NK-92 treated with Interleukin-12 subunit alpha and Interleukin-12 subunit beta, amount 100 ng/mL, for 24 hours (cell line): ENCODE results near the gene AVL9.
A peak's percentile ranks its signal among the peaks of the same experiment; 100 is the strongest.
"Not testable (repeated sequence)": the region's sequence is repeated elsewhere in the genome, so short reads cannot be mapped to it uniquely, and the experiment has no call there.

Experiments used
- DNase-seq: peaks from one replicate; lab custom pipeline; 2025; lab: John Stamatoyannopoulos, UW

AVL9 gene

GRCh38 chr7:32496052-32496813 is 944 bp downstream of the AVL9 start:
- DNase-seq: no peak

DNA sequence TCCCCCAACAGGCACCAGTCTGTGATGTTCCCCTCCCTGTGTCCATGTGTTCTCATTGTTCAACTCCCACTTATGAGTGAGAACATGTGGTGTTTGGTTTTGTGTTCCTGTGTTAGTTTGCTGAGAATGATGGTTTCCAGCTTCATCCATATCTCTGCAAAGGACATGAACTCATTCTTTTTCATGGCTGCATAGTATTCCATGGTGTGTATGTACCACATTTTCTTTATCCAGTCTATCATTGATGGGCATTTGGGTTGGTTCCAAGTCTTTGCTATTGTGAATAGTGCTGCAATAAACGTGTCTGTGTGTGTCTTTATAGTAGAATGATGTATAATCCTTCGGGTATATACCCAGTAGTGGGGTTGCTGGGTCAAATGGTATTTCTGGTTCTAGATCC is 4.5 kb downstream of the AVL9 start:
- DNase-seq: not testable (repeated sequence)

- not testable (repeated sequence) for DNase-seq
These were observed 4.9 kb downstream of the AVL9 start for GRCh38 chr7:32500216-32500615.

DNA sequence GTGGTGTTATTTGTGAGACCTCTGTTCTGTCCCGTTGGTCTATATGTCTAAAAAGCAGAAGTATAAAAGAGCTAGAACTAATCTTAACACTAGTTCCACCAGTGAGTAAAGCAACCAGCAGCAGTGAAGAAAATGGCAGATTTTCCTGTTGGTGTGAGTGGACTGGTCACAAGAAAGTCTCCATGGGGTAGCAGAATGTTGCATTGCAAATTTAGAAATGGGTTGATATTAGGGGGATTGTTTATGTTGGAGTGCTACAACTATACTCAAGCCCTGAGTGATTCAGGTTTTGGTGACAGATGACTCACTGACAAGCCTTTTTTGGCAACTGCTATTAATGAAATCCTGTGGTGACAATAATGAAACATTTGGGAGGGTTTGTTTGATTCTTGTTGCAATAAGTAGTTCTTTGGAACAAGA is 5.6 kb downstream of the AVL9 start:
- DNase-seq: no peak

- no peak for DNase-seq
These were observed 6.2 kb downstream of the AVL9 start for GRCh38 chr7:32501522-32501921.

- DNase-seq: no peak
These were observed 7.4 kb downstream of the AVL9 start for GRCh38 chr7:32502728-32503127.

DNA sequence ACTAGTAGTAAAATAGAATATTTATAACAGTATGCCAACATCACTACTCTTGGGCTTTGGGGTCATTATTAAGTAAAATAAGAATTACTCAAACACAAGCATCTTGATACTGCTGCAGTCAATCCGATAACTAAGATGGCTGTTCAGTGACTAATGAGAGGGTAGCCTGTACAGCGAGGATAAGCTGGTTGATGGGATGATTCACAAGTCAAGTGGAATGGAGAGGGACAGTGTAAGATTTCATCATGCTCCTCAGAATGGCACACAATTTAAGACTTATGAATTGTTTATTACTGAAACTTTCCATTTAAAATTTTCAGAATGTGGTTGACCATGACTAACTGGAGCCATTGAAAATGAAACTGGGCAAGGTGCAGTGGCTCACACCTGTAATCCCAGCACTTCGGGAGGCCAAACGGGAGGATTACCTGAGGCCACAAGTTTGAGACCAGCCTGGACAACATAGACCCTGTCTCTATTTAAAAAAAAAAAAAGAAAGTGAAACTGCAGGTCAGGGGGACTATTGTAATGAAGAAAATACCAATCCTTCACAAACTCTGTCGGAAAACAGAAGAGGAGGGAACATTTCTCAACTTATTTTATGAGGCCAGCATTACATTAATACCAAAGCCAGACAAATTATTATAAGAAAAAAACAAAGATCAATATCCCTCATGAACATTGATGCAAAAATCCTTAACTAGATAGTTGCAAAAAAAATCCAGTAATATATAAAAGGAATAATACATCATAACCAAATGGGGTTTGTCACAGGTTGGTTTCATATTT is 11.2 kb downstream of the AVL9 start:
- DNase-seq: peak; percentile 8

- DNase-seq: no peak
These were observed 12.1 kb downstream of the AVL9 start for GRCh38 chr7:32507414-32507813.

DNA sequence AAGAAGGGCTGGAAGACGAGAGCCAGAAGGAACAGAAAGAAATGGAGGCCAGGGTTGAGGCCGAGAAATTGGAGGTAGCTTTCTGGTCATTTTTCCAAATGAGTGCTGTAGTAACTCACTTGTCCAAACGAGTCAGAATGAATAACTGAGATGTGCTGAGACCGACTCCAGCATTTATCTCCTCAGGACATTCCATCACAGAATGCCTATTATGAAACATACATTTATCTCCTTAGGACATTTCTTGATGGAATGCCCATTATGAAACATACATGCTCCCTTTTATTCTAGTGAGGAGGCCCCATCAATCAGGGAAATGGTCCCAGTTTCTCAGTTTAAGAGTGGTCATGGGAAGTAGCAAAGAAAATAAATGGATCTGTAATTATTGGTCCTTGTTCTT is 16.5 kb downstream of the AVL9 start:
- DNase-seq: no peak

- no peak for DNase-seq
These were observed 17.9 kb downstream of the AVL9 start for GRCh38 chr7:32513210-32513609.

- DNase-seq: no peak
These were observed 20.7 kb downstream of the AVL9 start for GRCh38 chr7:32515890-32516550.

DNA sequence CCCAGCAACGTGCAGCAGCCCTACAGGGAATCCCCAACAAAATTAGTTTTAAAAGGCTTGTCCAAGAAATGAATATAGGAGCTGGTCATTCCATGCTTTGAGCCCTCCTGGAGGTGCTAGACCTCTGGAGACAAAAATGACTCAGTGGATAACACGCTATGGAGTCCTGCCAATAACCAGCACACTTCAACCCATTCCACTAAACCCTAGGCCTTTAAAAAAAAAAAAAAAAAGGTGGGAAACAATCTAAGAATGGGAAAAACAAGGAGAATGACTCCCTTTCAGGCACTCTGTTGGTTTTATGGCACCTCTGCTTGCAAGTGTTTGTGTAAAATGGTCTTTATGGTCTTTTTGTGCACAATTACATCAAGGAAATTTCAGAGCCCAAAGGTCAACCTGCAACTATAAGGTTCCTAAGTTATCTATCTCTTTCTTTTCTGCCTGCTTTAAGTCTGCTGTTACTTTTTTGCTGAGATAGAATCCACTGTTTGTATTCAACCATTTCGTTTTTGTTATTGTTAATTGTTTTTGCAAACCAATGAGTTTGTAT is 21.3 kb downstream of the AVL9 start:
- no peak for DNase-seq

DNA sequence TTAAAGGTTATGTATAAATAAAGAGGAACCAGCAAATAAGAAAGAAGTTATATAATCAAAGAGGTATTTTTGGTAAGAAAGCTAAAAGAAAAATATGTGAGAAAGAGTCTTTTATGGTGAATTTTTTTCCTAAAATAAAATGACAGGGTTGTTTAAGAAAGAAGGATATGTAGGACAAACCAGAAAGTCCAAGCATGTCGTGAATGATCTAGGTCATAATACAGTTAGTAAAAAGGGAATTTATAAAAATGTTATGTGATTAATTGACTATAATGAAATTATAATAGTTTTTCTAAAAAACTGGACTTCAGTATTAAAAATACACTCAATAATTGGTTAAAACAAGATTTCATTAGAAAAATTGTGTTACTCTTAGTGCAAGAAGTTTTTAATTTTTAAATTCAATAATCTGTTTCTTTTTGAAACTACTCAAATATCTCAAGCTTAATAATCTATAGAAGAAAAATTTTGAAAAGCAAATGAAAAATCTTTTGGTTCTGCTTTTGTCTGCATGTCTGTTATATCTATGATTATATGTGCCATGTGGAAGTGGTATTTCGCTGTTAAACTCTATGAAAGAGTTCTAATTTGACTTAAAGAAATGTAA is 23.3 kb downstream of the AVL9 start:
- no peak for DNase-seq

GRCh38 chr7:32519763-32520162 is 24.5 kb downstream of the AVL9 start:
- no peak for DNase-seq

DNA sequence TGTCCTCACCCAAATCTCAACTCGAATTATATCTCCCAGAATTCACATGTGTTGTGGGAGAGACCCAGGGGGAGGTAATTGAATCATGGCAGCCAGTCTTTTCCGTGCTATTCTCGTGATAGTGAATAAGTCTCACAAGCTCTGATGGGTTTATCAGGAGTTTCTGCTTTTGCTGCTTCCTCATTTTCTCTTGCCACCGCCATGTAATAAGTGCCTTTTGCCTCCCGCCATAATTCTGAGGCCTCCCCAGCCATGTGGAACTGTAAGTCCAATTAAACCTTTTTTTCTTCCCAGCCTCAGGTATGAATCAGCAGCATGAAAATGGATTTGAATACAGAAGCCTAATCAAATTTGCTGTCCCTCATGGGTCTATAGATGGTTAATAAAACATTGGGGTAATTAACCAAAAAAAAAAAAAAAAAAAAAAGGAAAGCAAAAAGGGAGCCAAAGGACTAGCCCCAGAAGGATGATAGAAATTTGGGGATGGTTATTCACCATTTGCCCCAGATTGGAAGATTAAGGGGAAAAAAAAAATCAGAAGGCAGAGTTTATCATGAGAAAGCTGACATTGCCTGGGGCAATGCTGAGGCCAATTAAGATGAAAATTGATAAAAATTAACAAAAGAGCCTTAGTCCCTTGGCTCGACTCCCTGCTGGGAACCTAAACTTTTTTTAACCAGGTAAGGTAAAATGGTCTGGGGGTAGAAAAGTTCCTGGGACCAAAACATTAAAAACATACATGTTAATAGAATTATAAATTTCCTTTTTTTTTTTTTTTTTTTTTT is 27.6 kb downstream of the AVL9 start:
- no peak for DNase-seq

DNA sequence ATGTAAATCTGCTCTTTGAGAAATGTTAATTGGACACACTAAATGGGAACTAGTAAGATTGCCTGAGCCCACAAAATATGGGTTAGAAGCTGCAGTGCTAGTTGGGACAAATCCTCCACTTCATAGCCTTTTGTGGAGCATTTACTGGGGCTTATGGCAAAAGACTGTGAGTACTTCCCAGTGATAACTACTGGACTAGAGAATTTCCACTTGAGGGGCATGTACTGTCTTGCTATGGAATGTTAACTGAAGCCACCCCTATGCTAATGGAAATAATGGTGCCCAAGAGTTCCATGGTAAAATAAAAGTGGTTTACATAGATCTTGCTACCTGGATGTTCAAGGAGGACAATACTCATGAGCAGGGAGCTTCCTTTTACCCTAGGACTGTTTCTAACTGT is 29.3 kb downstream of the AVL9 start:
- no peak for DNase-seq

GRCh38 chr7:32525839-32526238 is 30.6 kb downstream of the AVL9 start:
- no peak for DNase-seq

DNA sequence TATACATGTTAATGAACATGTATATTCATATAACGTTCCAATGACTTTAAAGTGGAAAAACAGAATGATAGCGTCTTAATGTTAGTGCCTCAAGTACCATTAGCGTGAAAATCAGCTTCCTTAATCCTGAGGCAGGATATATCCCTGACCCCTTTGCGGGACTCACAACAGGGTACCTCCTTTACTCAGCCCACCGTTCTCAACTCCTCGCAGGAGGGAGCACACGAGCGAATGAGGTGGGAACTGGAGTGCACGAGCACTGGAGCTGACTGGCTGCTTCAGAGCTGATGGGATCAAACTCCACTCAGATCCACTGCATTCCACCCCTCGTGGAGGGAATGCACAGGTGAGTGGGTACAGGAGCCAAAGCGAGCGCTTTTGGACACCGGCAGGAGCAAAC is 36.1 kb downstream of the AVL9 start:
- DNase-seq: no peak

- DNase-seq: no peak
These were observed 36.8 kb downstream of the AVL9 start for GRCh38 chr7:32532086-32532485.

DNA sequence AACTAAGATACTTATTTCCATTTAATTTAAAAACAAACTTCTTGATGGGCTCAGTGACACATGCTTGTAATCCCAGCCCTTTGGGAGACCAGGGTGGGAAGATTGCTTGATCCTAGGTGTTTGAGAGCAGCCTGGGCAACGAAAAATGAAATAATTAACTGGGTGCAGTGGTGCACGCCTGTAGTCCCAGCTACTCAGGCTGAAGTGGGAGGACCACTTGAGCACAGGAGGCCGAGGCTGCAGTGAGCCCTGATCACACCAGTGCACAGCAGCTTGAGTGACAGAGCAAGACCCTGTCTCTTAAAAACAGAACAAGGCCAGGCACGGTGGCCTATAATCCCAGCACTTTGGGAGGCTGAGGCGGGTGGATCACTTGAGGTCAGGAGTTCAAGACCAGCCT is 37.4 kb downstream of the AVL9 start:
- no peak for DNase-seq

DNA sequence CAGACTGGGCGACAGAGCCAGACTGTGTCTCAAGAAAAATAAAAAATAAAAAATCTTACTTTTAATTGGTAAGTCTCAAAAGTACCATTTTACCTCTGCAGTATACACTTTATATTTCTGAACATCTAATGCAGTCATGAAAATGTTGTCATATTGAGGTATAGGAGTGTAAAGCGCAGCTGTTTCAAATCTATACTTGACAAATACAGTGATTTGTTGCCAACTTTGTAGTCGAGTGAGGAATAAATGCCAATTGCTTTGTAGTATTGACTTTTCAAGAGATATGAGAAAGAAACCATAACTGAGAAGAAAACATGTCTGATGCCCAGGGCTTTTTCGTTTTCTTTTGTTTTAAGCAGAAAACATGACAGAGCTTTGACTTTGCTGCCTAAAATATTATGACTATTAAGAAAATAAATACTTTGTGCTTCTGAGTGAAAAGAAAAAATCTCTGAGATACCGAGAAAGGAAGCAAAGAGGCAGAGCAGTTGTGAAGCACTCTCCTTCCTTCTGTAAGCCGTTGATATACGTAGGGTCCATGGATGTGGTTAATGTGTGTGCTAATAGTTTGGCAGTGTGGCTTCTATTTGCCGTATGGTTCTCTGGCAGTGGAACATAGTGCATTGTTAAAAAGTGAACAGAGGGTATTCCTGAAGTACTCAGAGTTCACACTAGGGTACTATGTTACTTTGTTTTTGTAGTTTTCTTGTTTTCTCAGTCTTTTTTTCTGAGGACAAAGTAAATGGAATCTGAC is 38.2 kb downstream of the AVL9 start:
- no peak for DNase-seq
